Epithelial cell of proximal tubule (primary cell): ENCODE results near the gene HES2. TPM values are rescaled to one million over a fixed set of nuclear protein-coding genes. Genes with fewer than 3 reads are reported as not detected.
"Not testable (repeated sequence)": the region's sequence is repeated elsewhere in the genome, so short reads cannot be mapped to it uniquely, and the experiment has no call there.

Experiments used
- DNase-seq: peaks from one replicate; pipeline ENCODE4 v3.0.0-alpha.2; 2011; ENCODE audit warnings: low read depth
- H3K4me3 ChIP-seq: 2 replicates; pipeline ENCODE4 v1.5.1; 2011; ENCODE audit warnings: low read depth, mild to moderate bottlenecking, low read length
- total RNA-seq: library from RNA; depleted of rRNA; stranded (reverse); fragments of >200 nt; gene quantifications from 2 replicates; pipeline ENCODE4 v1.2.3, GENCODE V29; 2015
- TF ChIP-seq, protein P1 (sequence below): conservative IDR thresholded peaks from 2 replicates; pipeline ENCODE4 v1.5.1; 2012; ENCODE audit warnings: low read depth, mild to moderate bottlenecking, low read length

The HES2 gene
- total RNA-seq, 1 donor from 2014 or later, result 6.2 TPM

GRCh38 chr1:6437012-6437700, 17.4 kb upstream of the HES2 start:
- DNase-seq, result peak; percentile 58
- TF ChIP-seq, protein P1, sequence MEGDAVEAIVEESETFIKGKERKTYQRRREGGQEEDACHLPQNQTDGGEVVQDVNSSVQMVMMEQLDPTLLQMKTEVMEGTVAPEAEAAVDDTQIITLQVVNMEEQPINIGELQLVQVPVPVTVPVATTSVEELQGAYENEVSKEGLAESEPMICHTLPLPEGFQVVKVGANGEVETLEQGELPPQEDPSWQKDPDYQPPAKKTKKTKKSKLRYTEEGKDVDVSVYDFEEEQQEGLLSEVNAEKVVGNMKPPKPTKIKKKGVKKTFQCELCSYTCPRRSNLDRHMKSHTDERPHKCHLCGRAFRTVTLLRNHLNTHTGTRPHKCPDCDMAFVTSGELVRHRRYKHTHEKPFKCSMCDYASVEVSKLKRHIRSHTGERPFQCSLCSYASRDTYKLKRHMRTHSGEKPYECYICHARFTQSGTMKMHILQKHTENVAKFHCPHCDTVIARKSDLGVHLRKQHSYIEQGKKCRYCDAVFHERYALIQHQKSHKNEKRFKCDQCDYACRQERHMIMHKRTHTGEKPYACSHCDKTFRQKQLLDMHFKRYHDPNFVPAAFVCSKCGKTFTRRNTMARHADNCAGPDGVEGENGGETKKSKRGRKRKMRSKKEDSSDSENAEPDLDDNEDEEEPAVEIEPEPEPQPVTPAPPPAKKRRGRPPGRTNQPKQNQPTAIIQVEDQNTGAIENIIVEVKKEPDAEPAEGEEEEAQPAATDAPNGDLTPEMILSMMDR, result peak; percentile 75
- H3K4me3 ChIP-seq, result peak overlapping the region; percentile 18

- H3K4me3 ChIP-seq, DNase-seq: not testable (repeated sequence)
Measured at GRCh38 chr1:6436277-6436676, 16.6 kb upstream of the HES2 start.

DNA sequence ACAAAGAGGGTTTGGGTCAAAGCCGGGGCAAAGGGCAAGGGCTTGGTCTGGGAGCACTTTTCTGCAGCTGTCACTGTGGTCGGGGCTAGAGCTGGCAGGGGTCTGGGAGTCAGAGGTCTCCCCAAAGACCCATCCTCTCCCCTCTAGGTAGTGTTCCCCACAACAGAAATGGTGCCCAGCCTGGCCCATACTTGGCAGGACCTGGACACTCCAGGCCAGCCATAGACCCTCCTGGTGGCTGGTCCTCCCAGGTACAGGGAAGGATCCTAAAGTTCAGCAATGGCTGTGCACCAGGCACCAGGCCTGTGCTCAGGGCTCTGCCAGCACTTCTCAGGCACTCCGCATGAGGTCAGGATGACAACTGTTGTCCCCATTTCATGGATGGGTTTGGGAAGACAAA, 15.8 kb upstream of the HES2 start:
- TF ChIP-seq, protein P1, result no peak
- H3K4me3 ChIP-seq, result no peak overlapping the region

GRCh38 chr1:6435129-6435528, 15.4 kb upstream of the HES2 start:
- TF ChIP-seq, protein P1, result no peak
- no peak for DNase-seq

More for the DNA sequence above, 15.8 kb upstream of the HES2 start:
- no peak for DNase-seq

GRCh38 chr1:6434186-6434585, 14.5 kb upstream of the HES2 start:
- H3K4me3 ChIP-seq, result no peak overlapping the region
- no peak for DNase-seq
- TF ChIP-seq, protein P1, result no peak

More at GRCh38 chr1:6435129-6435528, 15.4 kb upstream of the HES2 start:
- H3K4me3 ChIP-seq, result no peak overlapping the region

DNA sequence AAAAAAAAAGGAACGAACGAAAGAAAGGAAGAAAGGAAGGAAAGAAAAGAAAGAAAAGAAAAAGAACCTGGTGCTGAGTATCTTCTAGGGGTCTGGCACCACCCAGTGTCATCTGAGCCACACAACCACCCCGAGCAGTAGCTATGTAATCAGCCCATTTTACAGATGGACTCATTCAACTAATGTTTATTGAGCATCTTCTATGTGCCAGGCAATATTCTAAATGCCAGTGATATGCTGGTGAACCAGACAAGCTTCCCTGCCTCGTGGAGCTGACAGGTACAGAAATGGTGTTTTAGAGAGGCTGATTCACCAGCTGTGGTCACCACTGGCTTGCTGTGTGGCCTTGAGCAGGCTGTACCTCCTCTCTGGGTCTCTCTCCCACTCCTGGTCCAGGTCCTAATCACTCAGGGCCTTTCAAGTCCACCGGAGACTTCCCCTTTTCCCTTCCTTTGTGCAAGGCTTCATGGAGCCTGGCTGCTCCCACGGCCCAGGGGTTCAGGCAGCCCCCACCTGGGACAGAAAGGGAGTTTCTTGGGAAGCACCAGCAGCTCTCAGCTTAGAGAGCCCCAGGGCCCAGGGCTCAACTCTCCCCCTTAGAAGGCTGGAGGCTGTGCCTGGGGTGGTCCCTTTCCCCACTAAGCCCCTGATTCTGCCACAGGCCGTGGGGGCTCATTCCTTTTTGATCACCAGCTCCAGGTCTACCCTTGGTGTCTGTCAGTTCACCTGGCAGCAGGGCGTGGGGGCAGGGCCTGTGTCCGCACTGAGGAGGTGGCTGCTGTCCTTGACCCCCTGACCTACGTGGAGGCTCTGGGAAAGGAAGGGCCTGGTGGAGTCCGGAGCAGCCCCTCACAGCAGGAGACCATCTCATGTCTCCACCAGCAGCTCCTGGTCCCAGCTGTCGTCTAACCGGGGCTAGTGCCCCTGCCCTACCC, 12.2 kb upstream of the HES2 start:
- H3K4me3 ChIP-seq, result not testable (repeated sequence)

GRCh38 chr1:6429660-6430411, 10.1 kb upstream of the HES2 start:
- not testable (repeated sequence) for DNase-seq, H3K4me3 ChIP-seq

More for the DNA sequence above, 12.2 kb upstream of the HES2 start:
- DNase-seq, result not testable (repeated sequence)

GRCh38 chr1:6428453-6428852, 8.7 kb upstream of the HES2 start:
- H3K4me3 ChIP-seq, DNase-seq: not testable (repeated sequence)
